NCI-H345 treated with DMSO at 0.1 percent for 48 hours (cell line): Measurements from ENCODE around the gene PFKP.

Experiments
- DNase-seq: peaks from one replicate; lab custom pipeline; 2025; ENCODE audit not compliant: unreplicated experiment; lab: John Stamatoyannopoulos, UW

PFKP gene

GRCh38 chr10:3069876-3070275, 2.5 kb downstream of the PFKP start:
- no peak for DNase-seq

DNA sequence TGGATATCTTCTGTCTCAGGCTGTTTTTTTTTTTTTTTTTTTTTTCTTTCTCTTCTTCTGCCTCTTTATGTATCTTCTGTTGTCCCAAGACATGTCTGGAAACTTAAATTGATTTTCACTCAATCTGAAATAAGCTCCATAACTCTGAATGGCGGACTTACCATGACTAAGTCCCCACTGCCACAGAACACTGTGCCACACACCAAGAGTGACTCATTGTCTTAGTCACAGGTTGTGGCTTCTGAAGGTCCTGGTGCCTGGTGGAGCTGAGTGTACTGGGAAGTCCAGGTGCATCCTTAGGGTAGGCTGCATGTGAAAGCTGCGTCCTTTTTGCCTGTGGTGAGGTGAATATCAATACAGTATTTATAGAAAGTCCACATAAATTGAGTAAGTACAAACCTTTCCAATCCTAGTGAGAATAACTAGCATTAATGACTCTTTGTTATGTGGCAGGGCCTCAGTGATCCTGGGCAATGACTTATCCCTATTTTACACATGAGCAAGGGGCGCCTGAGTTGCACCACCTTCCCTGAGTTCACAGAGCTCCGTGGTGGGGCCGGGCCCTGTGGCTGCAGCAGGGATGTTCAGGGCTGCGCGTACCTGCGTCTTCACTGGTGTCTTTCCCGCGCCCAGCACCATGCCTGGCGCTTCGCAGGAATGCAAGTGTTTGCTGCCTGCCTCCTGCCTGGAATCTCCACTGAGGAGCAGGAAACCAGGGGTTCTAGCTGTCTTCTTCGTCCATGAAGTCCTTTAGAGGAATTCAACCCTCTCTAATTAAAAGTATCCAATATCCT, 4.3 kb downstream of the PFKP start:
- no peak for DNase-seq

- DNase-seq, result no peak
Observed at GRCh38 chr10:3072641-3073360, 5.5 kb downstream of the PFKP start.

- no peak for DNase-seq
Observed at GRCh38 chr10:3074145-3074665, 6.9 kb downstream of the PFKP start.

GRCh38 chr10:3074985-3075600, 7.7 kb downstream of the PFKP start:
- no peak for DNase-seq

DNA sequence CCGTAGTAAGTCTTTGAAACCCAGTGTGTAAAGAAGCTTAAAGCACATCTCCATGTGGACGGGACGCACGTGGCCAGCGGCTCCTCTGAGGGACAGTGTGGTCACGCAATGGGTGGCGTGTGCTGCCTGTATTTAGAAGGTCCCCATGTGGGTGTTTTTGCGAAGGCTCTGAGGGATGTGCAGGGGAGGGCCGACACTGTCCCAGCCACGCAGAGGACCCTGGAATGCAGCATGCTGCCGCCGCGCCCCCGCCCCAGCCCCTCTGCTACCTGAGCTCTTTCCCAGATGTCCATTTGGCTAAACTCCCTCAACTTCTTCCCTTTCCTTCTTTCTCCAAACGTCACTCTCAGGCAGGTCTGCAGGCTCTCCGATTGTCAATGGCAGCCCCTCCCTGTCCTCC, 8.8 kb downstream of the PFKP start:
- no peak for DNase-seq

DNA sequence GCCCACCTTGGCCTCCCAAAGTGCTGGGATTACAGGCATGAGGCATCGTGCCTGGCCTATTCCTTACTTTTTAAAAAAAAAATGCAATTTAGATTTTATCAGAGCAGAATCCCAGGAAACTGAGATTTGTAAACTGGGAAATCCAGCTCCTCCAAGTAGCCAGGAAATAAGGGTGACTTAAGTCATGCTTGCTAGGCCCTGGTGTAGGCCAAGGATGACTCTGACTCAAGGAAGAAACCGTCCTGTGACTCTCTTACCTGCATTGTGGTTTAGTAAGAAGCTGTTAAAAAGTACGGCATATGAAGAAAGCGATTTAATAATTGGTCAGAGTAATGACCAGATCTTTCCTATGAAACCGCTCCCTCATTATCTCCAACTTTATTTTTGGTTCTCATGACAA, 10.2 kb downstream of the PFKP start:
- DNase-seq, result no peak

DNA sequence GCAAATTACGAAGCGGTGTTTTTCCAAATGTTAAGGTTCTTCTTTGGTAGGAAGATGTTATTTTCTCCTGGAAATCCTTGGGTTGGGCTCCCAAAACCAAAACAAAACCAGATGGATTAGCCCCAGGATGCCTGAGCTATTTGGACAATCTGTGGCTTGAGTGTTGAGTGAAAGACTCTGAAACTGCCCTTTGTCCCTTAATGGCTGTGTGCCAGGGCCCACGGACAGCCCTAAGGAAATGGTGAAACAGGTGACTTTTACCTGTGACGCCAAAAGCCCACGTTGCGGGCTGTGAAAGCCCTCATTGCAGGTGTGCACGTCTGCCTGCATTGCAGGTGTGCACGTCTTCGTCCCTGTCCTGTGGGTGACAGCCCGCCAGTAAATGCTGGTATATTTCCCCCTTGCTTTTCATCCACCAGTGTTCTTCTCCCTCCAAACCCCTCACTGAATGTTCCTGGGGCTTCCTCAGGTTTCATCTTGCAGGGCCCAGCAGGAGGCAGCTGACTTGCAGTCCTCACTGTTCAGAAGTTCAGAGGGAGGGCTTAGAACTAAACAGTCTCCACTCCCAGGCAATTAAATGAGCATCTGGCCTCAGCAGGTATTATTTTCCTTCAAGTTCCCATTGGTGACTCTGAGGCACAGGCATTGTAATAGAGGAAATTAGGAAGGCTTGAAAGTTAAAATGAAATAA, 10.7 kb downstream of the PFKP start:
- DNase-seq, result peak; percentile 81

DNA sequence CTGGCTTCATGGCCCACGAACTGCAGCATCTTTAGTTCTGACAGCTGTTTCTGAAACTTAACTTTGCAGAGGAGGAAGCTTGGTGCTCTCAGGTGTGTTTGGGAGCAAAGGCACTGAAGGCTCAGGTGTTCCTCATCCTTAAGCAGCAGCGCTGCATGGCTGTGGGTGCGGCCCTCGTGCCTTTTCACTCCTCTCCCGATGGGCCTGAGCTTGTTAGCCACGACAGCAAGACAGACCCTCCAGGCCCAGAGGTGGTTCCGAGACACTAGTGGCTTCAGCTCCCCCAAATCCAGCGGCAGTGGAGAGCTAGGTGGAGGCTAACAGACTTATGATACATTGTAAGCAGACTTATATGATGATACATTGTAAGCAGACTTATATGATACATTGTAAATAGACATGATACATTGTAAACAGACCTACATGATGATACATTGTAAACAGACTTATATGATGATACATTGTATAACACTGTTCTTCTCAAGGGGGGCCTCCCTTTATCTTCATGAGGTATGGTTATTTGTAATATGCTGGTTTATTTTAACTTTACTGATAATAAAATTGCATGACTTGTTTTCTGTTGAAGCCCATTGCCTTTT, 14.1 kb downstream of the PFKP start:
- DNase-seq, result no peak

GRCh38 chr10:3082290-3082689, 14.9 kb downstream of the PFKP start:
- DNase-seq, result no peak

DNA sequence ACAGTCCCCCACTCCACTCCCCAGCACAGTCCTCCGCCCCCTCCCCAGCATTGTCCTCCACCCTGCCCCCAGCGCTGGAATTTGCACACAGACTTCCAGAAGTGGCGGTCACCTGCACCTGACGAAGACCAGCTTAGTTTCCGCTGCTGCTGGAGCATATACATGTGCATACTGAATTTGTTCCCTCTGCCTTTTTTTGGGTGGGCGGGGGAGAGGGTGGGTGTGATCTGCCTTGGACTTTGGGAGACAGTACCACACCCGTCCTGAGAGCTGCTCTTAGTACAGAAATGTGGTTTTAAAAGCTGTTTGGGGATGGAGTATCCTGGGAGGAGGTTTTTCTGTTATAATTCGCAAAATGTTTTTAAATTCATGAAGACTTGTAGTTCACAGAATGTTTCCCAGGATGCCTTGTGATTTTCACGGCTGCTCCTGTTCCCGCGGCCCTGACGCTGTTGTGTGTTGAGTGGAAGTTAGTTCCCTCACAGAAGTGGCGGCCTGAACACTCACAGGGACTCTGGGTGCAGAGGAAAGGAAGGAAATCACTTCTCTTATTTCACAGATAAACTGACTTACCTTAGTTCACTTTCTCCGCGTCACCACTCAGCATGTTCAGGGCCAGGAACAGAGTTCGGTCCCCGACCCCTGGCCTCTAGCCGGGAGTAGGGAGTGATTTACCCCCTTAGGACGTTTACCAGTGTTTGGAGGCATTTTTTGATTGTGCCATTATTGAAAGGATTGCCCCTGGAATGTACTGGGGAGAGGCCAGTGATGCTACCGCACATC, 18.6 kb downstream of the PFKP start:
- DNase-seq, result no peak

GRCh38 chr10:3090388-3090787, 23.0 kb downstream of the PFKP start:
- DNase-seq, result no peak

DNA sequence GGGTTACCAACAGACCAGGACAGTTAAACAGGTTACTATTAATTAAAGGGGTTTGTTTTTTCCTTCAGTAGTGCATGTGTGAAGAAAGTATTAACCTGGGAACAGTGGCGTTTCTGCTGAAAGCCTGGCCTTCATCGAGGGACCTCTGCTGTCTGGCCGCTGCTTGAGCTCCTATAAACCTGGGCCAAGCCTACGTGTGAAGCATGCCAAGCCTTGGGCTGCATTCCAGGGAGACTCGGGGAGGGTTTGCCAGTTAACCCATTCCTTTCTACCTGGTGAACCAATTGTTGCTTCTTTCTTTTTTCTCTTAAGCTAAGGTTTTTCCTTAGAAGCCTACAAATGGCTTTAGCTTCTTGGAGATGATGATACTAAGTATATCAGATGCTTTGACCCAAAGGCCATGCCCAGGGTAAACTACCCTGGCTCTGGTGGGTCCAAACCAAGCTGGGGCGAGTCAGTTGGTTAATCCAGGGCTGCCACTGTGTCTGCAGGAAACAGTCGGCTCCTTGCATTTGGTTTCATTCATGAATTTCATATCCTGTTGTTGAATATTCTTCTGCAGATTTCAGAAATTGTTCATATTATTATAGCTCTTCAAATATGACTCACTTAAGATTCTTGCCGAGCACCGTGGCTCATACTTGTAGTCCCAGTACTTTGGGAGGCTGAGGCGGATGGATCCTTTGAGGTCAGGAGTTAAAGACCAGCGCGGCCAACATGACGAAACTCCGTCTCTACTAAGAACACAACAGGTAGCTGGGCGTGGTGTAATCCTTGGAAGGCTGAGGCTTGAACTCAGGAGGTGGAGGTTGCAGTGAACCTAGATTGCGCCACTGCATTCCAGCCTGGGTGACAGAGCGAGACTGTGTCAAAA, 23.8 kb downstream of the PFKP start:
- no peak for DNase-seq

GRCh38 chr10:3091921-3092320, 24.6 kb downstream of the PFKP start:
- DNase-seq, result no peak

GRCh38 chr10:3093996-3094395, 26.6 kb downstream of the PFKP start:
- no peak for DNase-seq

DNA sequence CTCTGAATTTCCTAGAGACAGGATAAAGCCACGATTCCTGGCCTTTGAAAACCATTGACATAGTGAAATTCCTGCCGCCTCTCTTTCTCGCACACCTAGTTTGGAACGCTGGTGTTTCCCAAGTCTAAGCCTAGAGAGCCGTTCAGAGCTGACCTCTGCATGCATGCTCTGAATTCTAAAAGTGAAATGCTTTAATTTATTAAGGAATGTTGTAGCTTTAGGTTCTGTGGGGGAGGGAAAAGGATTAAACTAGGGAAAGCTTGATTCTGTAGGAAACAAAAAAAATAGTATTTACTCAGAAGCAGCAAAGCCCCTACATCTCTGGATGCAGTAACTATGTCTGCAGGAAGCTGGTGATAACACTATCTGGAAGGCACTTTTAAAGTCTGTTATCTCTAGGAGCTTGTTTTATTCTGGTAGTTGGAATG, 27.3 kb downstream of the PFKP start:
- DNase-seq, result no peak

GRCh38 chr10:3095373-3096139, 28.2 kb downstream of the PFKP start:
- DNase-seq, result no peak

GRCh38 chr10:3096149-3096548, 28.8 kb downstream of the PFKP start:
- DNase-seq, result no peak
